Mammary epithelial cell (primary cell): ENCODE data around the gene KRIT1.
"Not testable (repeated sequence)": the region's sequence is repeated elsewhere in the genome, so short reads cannot be mapped to it uniquely, and the experiment has no call there.

ENCODE experiments used
- EZH2 ChIP-seq: IDR thresholded peaks from 2 replicates; pipeline ENCODE4 v1.6.1; 2012; ENCODE audit warnings: low read length, inconsistent platforms, borderline replicate concordance
- TF ChIP-seq, protein P1 (sequence below), 2 donors: IDR thresholded peaks in 1 of 2; conservative IDR thresholded peaks in 1 of 2; 2 replicates each; pipeline ENCODE4 v1.5.1; 2011 to 2012; ENCODE audit warnings: inconsistent platforms in 2 of 2, low read length in 2 of 2, mild to moderate bottlenecking in 2 of 2, control low read depth in 1 of 2, low read depth in 1 of 2; ENCODE audit not compliant: insufficient read depth in 1 of 2; ENCODE audit errors: extremely low read depth in 1 of 2

- TF ChIP-seq, protein P1, sequence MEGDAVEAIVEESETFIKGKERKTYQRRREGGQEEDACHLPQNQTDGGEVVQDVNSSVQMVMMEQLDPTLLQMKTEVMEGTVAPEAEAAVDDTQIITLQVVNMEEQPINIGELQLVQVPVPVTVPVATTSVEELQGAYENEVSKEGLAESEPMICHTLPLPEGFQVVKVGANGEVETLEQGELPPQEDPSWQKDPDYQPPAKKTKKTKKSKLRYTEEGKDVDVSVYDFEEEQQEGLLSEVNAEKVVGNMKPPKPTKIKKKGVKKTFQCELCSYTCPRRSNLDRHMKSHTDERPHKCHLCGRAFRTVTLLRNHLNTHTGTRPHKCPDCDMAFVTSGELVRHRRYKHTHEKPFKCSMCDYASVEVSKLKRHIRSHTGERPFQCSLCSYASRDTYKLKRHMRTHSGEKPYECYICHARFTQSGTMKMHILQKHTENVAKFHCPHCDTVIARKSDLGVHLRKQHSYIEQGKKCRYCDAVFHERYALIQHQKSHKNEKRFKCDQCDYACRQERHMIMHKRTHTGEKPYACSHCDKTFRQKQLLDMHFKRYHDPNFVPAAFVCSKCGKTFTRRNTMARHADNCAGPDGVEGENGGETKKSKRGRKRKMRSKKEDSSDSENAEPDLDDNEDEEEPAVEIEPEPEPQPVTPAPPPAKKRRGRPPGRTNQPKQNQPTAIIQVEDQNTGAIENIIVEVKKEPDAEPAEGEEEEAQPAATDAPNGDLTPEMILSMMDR (conservative IDR thresholded peaks at IDR 0.05 in 1 of 2, IDR thresholded peaks at IDR 0.05 in 1 of 2; ENCODE audit: extremely low read depth in 1 of 2, insufficient read depth in 1 of 2, low read depth in 1 of 2, low read length in 2 of 2) = not testable (repeated sequence)
- TF ChIP-seq EZH2 = not testable (repeated sequence)
Observed at GRCh38 chr7:92254800-92255199, 9.1 kb upstream of the KRIT1 start.
